Activated CD8-positive, alpha-beta memory T cell treated with anti-CD3 and anti-CD28 coated beads, Interleukin-2, amount 10 ng/mL, durations not matched to agents 7 days and 5 days (primary cell): ENCODE results near the gene KLHL10. TPM values are rescaled to one million over a fixed set of nuclear protein-coding genes. Genes with fewer than 3 reads are reported as not detected.

ENCODE experiments used
- ATAC-seq: fragments of 150-1000 bp; cut with Tn5 transposase; one replicate; pipeline ENCODE4 v1.10.0; 2021; ENCODE audit warnings: moderate library complexity
- CTCF ChIA-PET: fragments of 350-600 bp; sonication (Branson Sonifier 250); formaldehyde crosslinking; loops from one replicate; lab custom pipeline; 2021; ENCODE audit warnings: antibody characterized with exemption; lab: Charles Lee
- DNase-seq: peaks from one replicate; pipeline ENCODE4 v3.0.0-alpha.2; 2020
- H3K27ac Mint-ChIP-seq: one replicate; pipeline ENCODE4 v1.8.0; 2021; ENCODE audit warnings: mild to moderate bottlenecking, mixed read lengths
- H3K27me3 Mint-ChIP-seq: one replicate; pipeline ENCODE4 v1.8.0; 2021; ENCODE audit warnings: mixed read lengths
- H3K36me3 Mint-ChIP-seq: one replicate; pipeline ENCODE4 v1.8.0; 2021; ENCODE audit warnings: mild to moderate bottlenecking, mixed read lengths
- H3K4me1 Mint-ChIP-seq: one replicate; pipeline ENCODE4 v1.8.0; 2021; ENCODE audit warnings: mixed read lengths
- H3K4me3 Mint-ChIP-seq: one replicate; pipeline ENCODE4 v1.8.0; 2021; ENCODE audit warnings: mild to moderate bottlenecking, moderate library complexity, mixed read lengths
- H3K9me3 Mint-ChIP-seq: one replicate; pipeline ENCODE4 v1.8.0; 2022; ENCODE audit warnings: low read depth, mixed read lengths
- total RNA-seq, 2 experiments: library from RNA; stranded (reverse); gene quantifications; one replicate each; pipeline ENCODE4 v1.2.3, GENCODE V29; 2021

Gene KLHL10
- total RNA-seq, 2 experiments from 2014 or later = not detected

DNA sequence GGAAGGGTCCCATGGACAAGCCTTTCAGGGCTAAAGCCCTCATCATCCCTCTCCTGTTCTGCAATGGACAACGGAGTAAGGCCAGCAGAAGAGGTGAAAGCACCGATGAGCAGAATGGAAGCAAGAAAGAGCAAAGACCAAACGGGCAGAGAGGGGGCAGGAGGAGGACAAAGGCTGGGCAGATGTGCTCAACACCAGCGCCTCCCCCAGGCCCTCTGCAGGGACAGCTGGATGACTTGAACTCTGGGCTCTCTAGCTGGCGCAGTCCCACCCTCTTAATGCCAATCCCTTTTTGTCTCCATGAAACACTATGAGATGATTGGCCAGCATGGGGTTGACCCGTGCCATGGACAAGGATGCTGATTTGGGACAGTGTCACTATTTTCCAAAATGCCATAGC lies 59.1 kb downstream of the KLHL10 start:
- peaks cover 51% of the 10 kb centered on the region for H3K36me3 Mint-ChIP-seq
- H3K9me3 Mint-ChIP-seq = no peaks in the 10 kb centered on the region
- no peak overlapping the region for H3K27ac Mint-ChIP-seq
- CTCF ChIA-PET = no interaction called here
- no peak overlapping the region for H3K4me3 Mint-ChIP-seq
- no peak for DNase-seq
- no peak for ATAC-seq
- H3K27me3 Mint-ChIP-seq = no peaks in the 10 kb centered on the region
- no peaks in the 10 kb centered on the region for H3K4me1 Mint-ChIP-seq

Other genes with a start within 250 kb of the KLHL10 start
- gene KRT16, start 225.1 kb upstream of the KLHL10 start, total RNA-seq = not detected
- gene KRT17, start 213.2 kb upstream of the KLHL10 start, total RNA-seq = under 1 TPM in 1 of 2 experiments, not detected in 1; 0.80 TPM
- 100 to 1,000 TPM; 593 to 900 TPM for gene EIF1, start 148.9 kb upstream of the KLHL10 start, total RNA-seq
- not detected for gene GAST, start 125.5 kb upstream of the KLHL10 start, total RNA-seq
- under 1 TPM; 0.15 to 0.19 TPM for gene HAP1, start 103.2 kb upstream of the KLHL10 start, total RNA-seq
- gene JUP, start 51.1 kb upstream of the KLHL10 start, total RNA-seq = 1 to 10 TPM; 2.3 TPM
- 1 to 10 TPM; 2.1 to 3.0 TPM for gene P3H4, start 25.9 kb upstream of the KLHL10 start, total RNA-seq
- gene FKBP10, start 24.8 kb upstream of the KLHL10 start, total RNA-seq = 1 to 10 TPM; 1.3 TPM
- gene NT5C3B, start 1.6 kb upstream of the KLHL10 start, total RNA-seq = 10 to 100 TPM; 28.2 to 35.0 TPM
- 10 to 100 TPM; 14.4 to 16.4 TPM for gene KLHL11, start 27.6 kb downstream of the KLHL10 start, total RNA-seq
- 100 to 1,000 TPM; 186 to 220 TPM for gene ACLY, start 81.1 kb downstream of the KLHL10 start, total RNA-seq
- 1 to 10 TPM in 1 of 2 experiments, under 1 TPM in 1; 0.49 to 1.1 TPM for gene ODAD4, start 92.8 kb downstream of the KLHL10 start, total RNA-seq
- gene CNP, start 129.0 kb downstream of the KLHL10 start, total RNA-seq = 100 to 1,000 TPM in 1 of 2 experiments, 10 to 100 TPM in 1; 98.1 to 112 TPM
- 10 to 100 TPM; 89.1 to 97.0 TPM for gene DNAJC7, start 179.6 kb downstream of the KLHL10 start, total RNA-seq
- 10 to 100 TPM; 21.0 to 23.7 TPM for gene NKIRAS2, start 182.3 kb downstream of the KLHL10 start, total RNA-seq
- under 1 TPM; 0.14 to 0.23 TPM for gene C17orf113, start 212.8 kb downstream of the KLHL10 start, total RNA-seq